ENCODE measurements around the gene SYNGR1. TPM values are rescaled to one million over a fixed set of nuclear protein-coding genes. Genes with fewer than 3 reads are reported as not detected.

Gene SYNGR1
- total RNA-seq, 4 donors from 2014 or later, result 25.5 to 51.3 (median 38.9) TPM

DNA sequence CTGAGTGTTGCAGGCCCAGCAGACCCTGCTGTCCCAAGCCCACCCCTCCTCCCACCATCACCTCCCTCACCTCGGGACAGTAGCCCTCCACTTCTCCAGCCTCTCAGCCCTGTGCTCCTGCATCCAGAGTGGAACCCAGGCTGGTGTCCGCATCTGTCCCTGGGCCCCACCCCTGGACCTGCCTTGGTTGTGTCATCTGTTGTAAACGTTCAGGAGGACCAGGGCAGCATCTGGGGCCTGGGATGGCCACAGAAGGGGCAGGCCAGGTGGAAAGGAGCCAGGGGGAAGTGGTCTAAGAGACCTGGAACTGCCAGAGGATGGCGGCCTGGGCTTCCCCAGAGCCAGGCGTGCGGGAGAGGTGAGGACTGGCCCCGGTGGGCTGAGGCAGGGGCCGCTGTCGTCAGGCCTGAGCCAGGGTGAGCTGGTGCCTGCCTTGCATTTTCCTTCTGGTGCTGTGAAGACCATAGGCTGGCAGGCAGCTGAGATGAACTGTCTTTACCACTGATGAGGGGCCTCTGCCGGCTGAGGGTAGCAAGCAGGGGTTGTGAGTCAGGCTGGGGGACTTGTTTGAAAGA is 80.9 kb downstream of the SYNGR1 start:
- H3K4me3 ChIP-seq (ENCODE audit: low read depth, poor library complexity, severe bottlenecking), result no peak overlapping the region
- WGBS, 2 donors, result 75 to 78% methylated on average over 10 of the region's 10 CpGs
- intact Hi-C loops (cut with DNase I; ENCODE audit: low total_unique reads), result no loop called here
- TF ChIP-seq CTCF (IDR thresholded peaks at IDR 0.05) (no peak), POLR2A (IDR thresholded peaks at IDR 0.05) (no peak)
- no peak for DNase-seq (ENCODE audit: low spot score in 2 of 2)

DNA sequence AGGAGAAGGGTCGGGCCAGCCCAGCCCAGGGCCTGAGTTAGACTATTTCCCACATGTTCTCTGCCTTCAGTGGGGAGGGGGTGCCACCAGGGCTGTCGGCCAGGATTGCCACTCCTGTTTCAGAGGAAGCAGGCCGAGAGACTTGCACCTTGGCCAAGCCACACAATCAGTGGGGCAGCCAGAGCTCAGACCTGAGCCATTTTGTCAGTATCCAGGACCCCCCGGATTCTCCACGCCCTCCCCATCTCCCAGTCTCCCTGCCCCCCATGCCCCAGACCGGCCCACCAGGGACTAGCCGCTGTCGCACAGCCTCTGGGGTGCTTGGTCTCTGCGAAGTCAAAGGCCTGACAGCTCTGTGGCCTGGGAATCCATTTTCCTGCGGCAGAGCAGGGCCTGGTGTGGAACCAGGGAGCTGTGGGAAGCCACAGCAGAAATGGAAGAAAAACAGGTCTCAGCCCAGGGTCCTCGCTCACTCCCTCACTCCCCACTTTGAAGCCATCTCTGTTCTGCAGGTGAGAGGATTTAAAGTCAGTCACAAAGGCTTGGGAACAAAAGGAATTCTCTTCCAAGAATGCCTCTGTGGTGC is 81.5 kb downstream of the SYNGR1 start:
- intact Hi-C loops (cut with DNase I; ENCODE audit: low total_unique reads), result no loop called here
- no peak overlapping the region for H3K4me3 ChIP-seq (ENCODE audit: low read depth, poor library complexity, severe bottlenecking)
- WGBS, 2 donors, result 68 to 77% methylated on average over 11 of the region's 11 CpGs
- no peak for TF ChIP-seq CTCF (IDR thresholded peaks at IDR 0.05)
- no peak for TF ChIP-seq POLR2A (IDR thresholded peaks at IDR 0.05)
- no peak for DNase-seq (ENCODE audit: low spot score in 2 of 2)

DNA sequence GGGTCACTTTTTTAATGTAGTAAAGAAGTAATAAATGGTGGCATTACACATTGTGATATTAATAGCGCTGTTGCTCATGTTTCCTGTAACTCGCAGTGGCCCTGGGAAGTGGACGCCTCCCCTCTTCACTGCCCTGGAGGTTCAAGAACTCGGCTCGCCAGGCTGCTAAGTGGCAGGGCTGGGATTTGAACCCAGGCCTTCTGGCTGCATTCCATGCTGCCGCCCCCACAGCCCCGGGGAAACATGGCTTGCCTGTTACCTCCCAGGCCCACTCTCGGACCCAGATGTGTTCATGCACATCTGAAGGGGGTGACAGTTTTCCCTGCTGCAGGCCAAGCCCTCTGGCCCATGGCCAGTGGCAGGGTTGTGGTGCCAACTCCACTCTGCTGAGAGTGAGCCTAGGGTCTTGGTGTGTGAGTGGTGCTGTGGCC is 82.0 kb downstream of the SYNGR1 start:
- WGBS, 2 donors, result 52 to 59% methylated on average over 8 of the region's 8 CpGs
- no peak overlapping the region for H3K4me3 ChIP-seq (ENCODE audit: low read depth, poor library complexity, severe bottlenecking)
- intact Hi-C loops (cut with DNase I; ENCODE audit: low total_unique reads), result no loop called here
- DNase-seq (ENCODE audit: low spot score in 2 of 2), result no peak
- no peak for TF ChIP-seq CTCF (IDR thresholded peaks at IDR 0.05)
- TF ChIP-seq POLR2A (IDR thresholded peaks at IDR 0.05), result no peak

- no peak overlapping the region for H3K4me3 ChIP-seq (ENCODE audit: low read depth, poor library complexity, severe bottlenecking)
- TF ChIP-seq POLR2A (IDR thresholded peaks at IDR 0.05), result no peak
- intact Hi-C loops (cut with DNase I; ENCODE audit: low total_unique reads), result no loop called here
- DNase-seq (ENCODE audit: low spot score in 2 of 2), result no peak
- 77 to 85% methylated on average over 10 of the region's 10 CpGs for WGBS, 2 donors
Measured at GRCh38 chr22:39432361-39432811, 82.6 kb downstream of the SYNGR1 start.

- DNase-seq (ENCODE audit: low spot score in 2 of 2), result no peak
- 80 to 83% methylated on average over 29 to 31 of the region's 31 CpGs for WGBS, 2 donors
- no peak for TF ChIP-seq CTCF (IDR thresholded peaks at IDR 0.05)
- TF ChIP-seq POLR2A (IDR thresholded peaks at IDR 0.05), result no peak
- intact Hi-C loops (cut with DNase I; ENCODE audit: low total_unique reads), result no loop called here
- no peak overlapping the region for H3K4me3 ChIP-seq (ENCODE audit: low read depth, poor library complexity, severe bottlenecking)
Measured at GRCh38 chr22:39433476-39434242, 83.9 kb downstream of the SYNGR1 start.

GRCh38 chr22:39434243-39434653 is 84.5 kb downstream of the SYNGR1 start:
- 72 to 73% methylated on average over 18 of the region's 18 CpGs for WGBS, 2 donors
- DNase-seq (ENCODE audit: low spot score in 2 of 2), result no peak
- intact Hi-C loops (cut with DNase I; ENCODE audit: low total_unique reads), result no loop called here
- H3K4me3 ChIP-seq (ENCODE audit: low read depth, poor library complexity, severe bottlenecking), result no peak overlapping the region
- TF ChIP-seq CTCF (IDR thresholded peaks at IDR 0.05), result no peak
- no peak for TF ChIP-seq POLR2A (IDR thresholded peaks at IDR 0.05)
